Measurements from ENCODE around the gene GTPBP1.

Gene GTPBP1

DNA sequence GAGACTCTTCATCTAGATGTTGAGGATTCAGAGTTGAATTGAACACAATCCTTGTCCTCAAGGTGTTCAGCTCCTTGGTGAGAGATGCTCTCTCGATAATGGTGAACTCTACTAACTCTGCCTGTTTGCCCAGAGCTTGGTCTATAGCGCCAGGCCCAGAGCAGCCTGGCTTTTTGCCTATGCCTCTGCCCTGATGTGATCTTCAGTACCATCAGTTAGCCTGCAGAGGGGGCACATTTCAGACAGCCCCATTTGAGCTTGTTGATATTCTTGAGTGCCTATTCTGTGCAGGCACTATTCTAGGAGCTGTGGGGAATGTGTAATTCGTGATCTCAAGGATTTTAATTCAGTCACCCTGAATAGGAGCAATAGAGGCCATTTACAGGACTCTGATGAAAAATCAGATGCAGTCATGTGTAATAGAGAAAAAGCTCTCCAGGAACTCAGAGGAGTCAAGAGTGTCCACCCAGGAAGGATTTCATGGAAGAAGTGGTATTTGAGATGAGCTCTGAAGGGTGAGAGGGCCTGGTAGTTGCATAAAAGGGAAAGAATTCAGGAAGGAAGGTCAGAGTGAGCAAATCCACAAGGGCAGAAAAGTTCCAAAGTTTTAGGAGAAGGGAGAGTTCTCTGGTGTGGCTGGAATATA lies 19.3 kb downstream of the GTPBP1 start:
- DNase-seq (ENCODE audit: low read depth in 2 of 2): no peak

DNA sequence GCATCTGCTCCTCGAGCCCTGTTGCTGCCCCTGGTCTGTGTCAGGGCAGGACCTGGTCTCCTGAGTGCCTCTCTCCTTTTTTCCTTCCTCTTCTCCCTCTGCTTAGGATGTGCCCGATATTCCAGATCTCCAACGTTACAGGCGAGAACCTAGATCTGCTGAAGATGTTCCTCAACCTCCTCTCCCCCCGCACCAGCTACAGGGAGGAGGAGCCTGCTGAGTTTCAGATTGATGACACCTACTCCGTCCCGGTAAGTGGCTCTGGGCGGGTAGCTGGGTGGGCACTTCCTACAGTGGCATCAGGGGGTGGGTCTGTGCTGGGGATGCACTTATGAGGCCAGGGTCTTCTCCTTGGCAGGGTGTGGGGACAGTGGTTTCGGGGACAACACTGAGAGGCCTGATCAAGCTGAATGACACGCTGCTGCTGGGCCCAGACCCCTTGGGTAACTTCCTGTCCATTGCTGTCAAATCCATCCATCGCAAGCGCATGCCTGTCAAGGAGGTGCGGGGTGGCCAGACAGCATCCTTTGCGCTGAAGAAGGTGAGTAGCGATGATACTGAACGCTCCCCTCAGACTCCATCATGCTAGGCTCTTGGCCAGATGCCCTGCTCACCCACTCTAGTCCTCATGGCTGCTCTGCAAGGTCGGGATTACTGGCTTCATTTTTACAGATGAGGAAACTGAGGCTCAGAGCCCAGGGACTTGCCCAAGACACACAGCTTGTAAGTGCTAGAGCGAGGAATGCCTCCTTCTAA lies 20.3 kb downstream of the GTPBP1 start:
- DNase-seq (ENCODE audit: low read depth in 2 of 2): no peak

DNA sequence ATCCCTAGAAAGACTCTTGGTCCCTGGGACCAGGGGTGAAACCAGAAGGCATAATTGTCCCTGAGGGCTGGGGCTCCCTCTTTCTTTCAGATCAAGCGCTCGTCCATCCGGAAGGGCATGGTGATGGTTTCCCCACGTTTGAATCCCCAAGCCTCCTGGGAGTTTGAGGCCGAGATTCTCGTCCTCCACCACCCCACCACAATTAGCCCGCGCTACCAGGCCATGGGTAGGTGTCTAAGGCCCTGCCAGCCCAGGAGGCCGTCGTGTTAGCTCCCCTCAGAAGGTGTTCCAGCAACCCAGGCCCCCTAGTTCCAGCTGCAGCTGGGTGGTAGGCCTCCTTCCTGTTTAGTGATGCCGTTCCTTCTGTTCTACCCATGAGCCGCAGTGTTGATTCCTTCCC lies 21.4 kb downstream of the GTPBP1 start:
- no peak for DNase-seq (ENCODE audit: low read depth in 2 of 2)

DNA sequence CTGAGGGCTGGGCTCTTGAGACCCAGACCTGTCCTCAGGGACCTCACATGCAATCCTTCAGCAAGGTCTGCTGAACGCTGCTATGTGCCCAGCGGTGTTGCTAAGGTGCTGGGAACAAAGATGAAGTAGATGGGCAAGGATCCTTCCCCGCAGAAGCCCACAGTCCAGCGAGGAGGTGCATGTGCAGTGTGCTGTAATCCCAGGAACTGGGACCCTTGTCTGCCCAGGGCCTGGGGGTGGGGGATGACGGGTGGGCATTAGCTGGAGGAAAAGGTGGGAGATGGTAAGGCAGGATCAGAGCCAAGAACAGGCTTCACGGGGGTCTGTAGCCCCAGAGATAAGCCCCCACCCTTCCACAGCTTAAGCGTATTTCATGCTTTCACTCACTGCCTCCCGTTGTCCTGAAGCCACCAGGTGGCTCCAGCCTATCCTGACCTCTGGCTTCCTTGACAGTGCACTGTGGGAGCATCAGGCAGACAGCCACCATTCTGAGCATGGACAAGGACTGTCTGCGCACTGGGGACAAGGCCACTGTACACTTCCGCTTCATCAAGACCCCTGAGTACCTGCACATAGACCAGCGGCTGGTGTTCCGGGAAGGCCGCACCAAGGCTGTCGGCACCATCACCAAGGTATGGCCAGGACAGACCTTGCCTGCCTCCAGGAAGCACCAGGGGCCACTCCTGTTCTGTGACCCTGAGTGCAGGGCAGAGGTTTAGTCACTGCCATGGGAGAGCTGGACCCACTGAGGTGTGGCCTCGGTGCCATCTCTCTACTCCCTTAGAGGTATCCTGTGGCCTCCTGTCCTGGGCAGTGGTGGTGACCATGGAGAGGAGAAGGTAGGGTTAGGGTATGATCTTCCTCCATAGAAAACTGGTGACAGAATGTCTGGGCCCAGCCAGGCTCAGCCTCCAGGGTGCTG lies 22.0 kb downstream of the GTPBP1 start:
- no peak for DNase-seq (ENCODE audit: low read depth in 2 of 2)

DNA sequence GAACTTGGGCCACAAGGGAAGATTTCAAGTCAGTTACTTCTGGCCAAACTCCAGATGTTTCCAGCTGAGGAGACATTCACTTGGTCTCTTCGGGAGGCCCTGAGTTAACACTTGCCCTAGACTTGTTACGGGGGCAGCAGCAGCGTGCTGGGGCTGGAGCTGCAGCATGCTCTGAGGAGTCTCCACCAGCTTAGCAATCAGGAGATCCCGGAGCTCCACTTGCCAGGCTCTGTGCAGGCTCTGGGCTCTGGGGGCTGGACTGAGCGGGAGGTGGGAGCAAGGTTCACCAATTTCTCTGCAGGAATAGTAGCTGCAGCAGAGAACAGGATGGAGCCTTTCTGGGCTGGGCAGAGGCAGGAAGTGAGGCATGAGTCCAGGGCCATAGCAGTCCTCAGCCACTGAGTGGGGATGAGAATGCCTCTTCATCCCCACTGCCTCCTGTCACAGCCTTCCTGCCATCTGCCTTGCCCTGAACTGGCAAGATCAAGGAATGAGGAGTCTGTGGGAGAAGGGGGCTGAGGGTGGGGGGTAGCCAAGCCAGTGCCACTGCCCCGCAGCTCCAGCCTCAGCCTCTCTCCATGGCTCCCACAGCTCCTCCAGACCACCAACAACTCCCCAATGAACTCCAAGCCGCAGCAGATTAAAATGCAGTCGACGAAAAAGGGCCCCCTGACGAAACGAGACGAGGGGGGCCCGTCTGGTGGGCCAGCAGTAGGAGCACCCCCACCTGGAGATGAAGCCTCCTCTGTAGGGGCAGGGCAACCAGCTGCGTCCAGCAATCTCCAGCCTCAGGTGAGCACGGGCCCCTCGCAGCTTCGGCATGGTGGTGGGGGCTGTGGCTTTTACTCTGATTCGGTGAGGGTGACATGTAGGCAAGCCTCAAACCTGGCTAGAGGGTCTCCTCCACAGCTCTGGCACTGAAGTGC lies 23.4 kb downstream of the GTPBP1 start:
- DNase-seq (ENCODE audit: low read depth in 2 of 2): no peak

DNA sequence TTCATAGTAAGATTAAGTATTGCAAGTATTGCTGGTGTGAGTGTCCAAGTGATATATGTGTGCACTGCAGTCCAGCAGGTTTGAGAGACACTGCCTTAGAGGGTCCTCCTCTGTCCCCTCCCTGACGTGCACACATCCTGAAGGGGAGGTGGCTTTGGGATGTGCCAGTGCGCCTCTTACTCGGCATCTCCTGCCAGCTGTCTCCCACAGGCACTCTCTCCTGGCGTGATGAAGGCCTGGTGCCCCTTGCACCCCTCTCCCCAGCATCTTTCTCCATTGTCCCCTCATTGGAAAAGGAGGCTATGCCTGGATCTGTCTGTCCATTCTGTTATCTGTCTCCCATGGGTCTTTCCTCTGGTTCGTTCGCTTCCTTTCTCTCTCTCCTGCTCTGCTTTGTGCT lies 24.2 kb downstream of the GTPBP1 start:
- DNase-seq (ENCODE audit: low read depth in 2 of 2): no peak

DNA sequence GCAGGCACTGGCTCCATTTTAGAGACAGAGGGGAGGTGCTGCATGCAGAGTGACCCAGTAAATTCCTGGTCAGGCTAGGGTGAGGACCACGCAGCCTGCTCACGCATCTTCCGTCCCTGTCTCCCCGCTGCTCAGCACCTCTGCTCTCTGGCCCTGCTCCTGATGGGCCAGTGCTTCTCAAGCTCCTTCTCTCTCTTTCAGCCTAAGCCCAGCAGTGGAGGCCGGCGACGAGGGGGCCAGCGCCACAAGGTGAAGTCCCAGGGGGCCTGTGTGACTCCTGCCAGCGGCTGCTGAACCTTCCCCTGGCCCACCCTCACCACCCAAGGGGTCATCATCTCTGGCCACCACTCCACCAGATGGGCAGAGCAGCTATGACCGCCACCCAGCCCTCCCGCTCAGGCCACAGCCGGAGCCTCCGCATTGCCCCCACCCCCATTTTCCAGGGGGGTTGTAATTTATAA lies 24.7 kb downstream of the GTPBP1 start:
- DNase-seq (ENCODE audit: low read depth in 2 of 2): no peak

DNA sequence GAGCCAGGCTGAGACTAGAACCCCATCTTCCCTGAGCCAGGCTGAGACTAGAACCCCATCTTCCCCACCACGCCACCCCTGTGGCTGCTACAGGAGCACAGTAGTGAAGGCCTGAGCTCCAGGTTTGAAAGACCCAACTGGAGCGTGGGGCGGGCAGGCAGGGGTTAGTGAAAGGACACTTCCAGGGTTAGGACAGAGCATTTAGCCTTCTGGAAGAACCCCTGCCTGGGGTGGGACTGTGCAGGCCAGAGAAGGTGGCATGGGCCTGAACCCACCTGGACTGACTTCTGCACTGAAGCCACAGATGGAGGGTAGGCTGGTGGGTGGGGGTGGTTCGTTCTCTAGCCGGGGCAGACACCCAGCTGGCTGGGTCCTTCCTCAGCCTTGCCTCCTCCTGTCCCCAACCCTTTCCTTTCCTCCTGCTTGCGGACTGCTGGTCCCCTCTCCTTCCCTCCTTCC lies 26.0 kb downstream of the GTPBP1 start:
- no peak for DNase-seq (ENCODE audit: low read depth in 2 of 2)

DNA sequence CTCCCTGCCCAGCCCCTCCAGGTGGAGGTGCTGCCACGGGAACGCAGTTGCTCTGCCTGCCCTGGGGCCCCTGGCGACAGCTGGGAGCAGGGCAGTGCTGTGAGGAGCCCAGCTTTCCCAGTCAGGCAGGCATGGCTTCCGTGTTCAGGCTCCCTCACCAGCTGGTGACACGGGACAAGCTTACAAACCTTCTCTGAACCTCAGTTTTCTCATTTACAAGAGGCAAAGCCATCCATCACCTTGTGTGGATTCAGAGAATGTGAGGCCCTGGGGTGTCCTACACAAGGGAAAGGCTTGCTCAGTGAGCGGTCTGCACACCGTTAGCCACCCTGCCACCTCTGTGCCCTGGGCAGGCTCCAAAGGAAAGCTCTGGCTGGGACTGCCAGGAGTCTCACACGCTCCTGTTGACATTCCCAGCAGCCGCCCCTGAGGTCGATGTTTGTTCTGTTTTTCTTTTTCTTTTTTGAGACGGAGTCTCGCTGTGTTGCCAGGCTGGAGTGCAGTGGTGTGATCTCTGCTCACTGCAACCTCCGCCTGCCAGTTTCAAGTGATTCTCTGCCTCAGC lies 26.6 kb downstream of the GTPBP1 start:
- no peak for DNase-seq (ENCODE audit: low read depth in 2 of 2)

DNA sequence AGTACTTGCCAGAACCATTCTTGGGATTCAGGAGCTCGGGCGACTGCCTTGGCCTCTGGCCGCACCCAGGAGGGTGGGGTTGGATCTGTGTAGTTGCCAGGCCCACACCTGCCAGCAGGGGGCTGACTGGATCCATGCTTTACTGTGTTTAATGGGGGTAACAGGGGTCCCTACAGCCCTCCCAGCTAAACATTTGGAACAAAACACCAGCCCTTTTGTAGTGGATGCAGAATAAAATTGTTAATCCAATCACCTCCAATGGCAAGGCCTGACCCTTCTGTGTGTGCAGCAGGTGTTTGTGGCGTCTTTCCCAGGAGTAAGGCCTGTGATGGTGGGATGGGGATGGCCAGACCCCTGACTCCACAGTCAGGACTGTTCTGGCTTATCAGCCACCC lies 27.6 kb downstream of the GTPBP1 start:
- peak in 1 of 2 donors; percentile 32 for DNase-seq (ENCODE audit: low read depth in 2 of 2)

DNA sequence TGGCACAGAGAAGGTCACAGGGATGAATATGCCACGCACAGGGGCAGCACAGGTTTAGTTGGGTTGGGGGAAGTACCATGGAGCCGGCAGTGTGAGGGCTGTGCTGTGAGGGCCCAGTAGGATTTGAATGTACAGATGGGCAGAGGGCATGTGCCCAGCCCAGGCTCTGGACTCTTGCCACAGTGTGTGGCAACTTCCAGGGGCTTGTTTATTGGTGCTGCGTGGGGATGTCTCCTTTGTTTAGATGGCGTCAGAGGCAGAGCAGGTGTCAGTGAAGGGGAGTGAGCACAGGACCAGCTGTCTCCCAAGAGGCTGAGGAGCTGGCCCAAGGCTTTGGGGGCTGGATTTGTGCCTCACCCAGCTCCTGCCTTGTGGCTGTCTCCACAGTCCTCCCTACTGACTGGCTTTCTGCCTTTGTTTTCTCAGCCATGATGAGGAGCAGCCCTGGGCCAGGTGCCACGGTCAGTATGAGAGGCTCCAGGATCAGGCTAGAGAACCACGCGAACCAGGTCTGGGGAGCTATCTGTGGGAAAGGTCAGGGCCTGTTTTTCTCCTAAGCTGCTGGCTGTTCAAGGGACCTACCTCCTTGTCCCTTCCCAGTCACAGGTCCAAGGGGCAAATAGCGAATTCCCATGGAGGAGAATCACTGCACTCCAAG lies 28.1 kb downstream of the GTPBP1 start:
- no peak for DNase-seq (ENCODE audit: low read depth in 2 of 2)

DNA sequence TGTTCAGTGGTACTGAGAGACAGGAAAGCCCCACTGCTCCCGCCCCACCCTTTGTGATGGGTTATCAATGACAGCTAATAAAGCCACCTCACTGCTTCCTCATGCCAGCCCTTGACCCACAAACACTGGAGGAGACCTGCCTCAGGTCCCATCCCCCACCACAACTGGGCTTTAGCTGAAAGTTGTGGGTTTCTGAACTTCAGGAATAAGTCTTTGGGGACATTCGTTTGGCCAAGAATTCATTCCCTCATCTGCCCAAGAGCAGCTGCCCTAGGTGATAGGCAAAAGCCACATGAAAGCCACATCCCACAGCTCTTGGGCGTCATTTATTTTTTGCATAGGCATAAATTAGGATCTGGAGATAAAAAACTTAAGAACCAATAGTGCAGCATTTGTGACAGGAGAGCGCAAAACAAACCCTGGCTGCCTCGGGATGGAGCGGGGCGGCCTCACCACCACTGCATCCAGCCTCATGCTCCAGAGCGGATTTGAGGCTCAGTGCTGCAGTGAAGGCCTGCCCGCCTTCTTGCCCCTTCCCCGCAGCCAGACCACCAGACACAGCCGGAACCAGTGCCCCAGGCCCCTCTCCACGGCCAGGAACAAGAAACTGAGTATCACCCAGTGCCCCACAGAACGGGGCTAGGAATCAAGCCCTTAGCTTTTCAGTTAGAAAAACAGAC lies 28.8 kb downstream of the GTPBP1 start:
- no peak for DNase-seq (ENCODE audit: low read depth in 2 of 2)

DNA sequence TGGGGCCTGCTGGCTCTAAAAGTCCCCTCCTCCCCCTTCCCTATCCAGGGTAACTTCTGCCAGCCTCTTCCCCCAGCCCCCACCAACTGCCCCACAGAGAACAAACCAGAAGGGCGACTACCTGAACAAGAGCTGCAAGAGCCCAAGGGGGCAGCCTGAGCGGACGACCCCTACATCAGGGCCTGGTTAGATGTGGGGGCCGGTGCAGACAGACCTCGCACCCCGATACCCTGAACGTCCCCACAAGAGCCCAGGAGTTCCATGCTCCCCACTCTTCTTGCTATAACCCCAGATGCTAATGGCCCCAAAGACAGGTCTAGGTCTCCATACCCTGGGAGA lies 29.4 kb downstream of the GTPBP1 start:
- DNase-seq (ENCODE audit: low read depth in 2 of 2): no peak

DNA sequence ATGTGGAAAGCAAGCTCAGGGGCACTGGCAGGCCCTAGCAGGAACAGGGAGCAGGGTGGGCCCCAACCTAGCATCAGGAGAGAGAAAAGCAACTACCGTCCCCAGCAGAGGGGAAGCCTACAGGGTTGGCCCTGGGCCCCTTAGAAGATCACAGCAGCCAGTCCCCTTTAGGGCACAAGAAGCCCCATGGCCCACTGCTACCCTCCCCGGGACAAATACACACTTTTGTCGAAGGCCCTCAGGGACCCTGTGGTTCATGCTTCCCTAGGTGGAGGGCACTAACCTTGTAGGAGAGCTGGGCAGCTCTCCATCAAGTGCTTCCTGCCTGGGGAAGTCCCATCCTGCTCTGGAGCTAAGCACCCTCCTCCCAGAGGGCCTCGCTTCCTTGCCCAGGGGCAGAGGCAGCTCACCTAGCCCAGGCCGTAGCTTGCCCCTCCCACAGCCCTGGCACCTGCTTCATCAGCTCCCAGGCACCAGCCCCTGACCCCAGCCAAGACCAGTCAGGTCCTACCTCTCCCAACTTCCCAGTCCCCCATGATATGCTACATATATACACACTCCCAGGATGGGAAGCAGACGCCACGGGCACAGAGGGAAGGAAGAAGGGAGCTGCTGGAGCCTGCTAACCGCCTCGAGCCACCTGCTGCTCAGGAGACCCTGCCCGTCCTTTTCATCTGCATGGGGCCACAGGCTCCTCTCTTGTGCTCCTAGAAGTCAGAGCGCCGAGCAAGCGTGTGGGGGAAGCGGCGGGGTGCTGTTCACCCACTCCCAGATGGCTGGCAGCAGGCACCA lies 29.9 kb downstream of the GTPBP1 start:
- no peak for DNase-seq (ENCODE audit: low read depth in 2 of 2)

DNA sequence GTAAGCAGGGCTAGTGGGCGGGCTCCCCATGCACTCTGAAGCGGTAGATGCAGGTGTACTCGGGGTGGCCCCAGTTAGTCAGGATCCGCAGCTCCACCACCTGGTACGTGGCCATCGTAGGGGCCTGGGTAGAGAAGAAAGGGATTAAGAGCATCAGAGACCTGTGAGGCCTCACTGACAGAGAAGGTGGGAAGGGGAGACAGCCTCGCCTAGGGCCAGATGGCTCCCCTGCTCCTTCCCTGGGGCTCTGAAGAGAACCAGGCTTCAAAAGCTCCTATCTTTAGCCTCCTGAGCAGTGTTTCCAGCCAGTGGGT lies 30.5 kb downstream of the GTPBP1 start:
- no peak for DNase-seq (ENCODE audit: low read depth in 2 of 2)

DNA sequence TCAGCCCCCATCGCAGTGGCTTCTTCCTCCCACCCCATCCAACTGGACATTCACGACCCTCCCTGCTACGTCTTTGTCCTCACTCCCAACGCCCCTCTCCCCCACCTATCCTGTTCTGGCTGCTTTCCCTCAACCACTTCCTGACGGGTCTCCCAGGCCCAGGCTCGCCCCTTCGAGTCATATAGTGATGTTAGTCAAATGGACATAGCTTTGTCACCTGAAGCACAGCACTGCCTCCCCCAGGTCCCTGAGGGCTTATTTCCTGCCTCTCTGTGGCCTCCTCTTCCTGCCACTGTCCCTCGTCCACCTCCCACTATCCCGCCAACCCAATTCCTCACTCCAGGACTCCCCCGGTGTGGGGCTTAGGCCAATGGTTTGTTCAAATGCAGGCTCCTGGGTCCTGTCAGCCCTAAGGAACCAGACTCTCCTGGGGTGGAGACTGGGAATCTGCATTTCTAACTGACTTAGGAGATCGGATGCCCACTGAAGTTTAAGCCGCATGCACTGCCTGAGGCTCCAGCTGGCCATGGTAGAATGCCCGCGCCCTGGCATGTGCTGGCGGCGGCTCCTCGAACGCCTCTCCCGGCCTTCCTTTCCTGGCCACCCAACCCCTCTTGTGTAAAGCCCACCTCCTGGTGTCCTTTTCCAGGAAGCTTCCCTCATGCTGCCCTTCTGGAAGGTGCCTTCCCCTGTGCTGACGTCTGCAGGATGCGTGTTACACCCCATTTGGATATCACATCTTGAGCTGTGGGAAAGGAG lies 31.7 kb downstream of the GTPBP1 start:
- no peak for DNase-seq (ENCODE audit: low read depth in 2 of 2)

DNA sequence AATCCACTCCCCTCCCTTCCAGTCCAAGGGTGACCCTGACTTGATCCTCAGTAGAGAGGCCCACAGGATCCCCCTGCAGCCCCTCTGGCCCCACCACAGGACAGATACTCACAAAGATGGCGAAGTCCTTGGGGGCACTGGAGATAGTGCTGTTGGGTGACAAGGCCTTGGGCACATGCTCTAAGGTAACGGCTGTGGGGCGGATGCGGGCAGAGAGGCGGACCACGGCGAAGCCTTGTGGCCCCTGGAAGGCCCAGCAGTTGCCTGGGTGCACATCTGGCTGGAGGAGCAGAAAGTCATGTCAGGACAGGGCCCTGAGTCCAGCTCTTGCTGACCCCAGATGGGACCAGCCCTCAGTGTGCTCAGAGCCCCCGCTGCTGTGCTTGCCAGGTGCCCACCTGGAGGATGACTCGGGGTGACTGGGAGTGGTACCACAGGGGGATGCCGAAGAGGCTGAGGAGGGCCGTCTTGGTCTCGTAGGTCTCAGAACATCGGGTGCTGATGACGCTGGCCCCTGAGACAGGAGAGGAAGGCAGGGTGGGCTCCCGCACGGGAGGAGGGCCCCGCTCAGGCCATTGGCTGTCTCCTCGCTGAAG lies 32.8 kb downstream of the GTPBP1 start:
- DNase-seq (ENCODE audit: low read depth in 2 of 2): no peak

Data from activated CD4-positive, alpha-beta T cell treated with anti-CD3 and anti-CD28 coated beads for 24 hours (primary cell).